Measurements from ENCODE around the gene TRAPPC3L. TPM values are rescaled to one million over a fixed set of nuclear protein-coding genes. Genes with fewer than 3 reads are reported as not detected.

Gene TRAPPC3L
- total and polyA plus RNA-seq, 2 of the 13 experiments (the other 11 are each of a cell fraction or from before 2014, with no cell fraction given) = not detected

GRCh38 chr6:116550796-116551195 is 5.3 kb upstream of the TRAPPC3L start (continued):
- no peak for TF ChIP-seq THAP7 (CRISPR knock-in tag; IDR thresholded peaks at IDR 0.05)
- TF ChIP-seq ARID2 (CRISPR knock-in tag; IDR thresholded peaks at IDR 0.05; ENCODE audit: borderline replicate concordance) = no peak
- no peak for TF ChIP-seq EED (CRISPR knock-in tag; IDR thresholded peaks at IDR 0.05)
- TF ChIP-seq RBM39 (IDR thresholded peaks at IDR 0.05; ENCODE audit: low read depth, low read length, poor library complexity, severe bottlenecking) = no peak
- TF ChIP-seq ZNF788 (CRISPR knock-in tag; IDR thresholded peaks at IDR 0.05; ENCODE audit: borderline replicate concordance) = peak; percentile 43; the same call in 1 of the 2 replicates
- no peak for TF ChIP-seq POLR2G (IDR thresholded peaks at IDR 0.05; ENCODE audit: low read depth, low read length)
- no peak for TF ChIP-seq KMT2A (CRISPR knock-in tag; IDR thresholded peaks at IDR 0.05)
- no peak for TF ChIP-seq PAX8 (CRISPR knock-in tag; IDR thresholded peaks at IDR 0.05; ENCODE audit: borderline replicate concordance)
- no peak for TF ChIP-seq ZNF558 (CRISPR knock-in tag; IDR thresholded peaks at IDR 0.05; ENCODE audit: borderline replicate concordance)
- TF ChIP-seq NFE2 (CRISPR knock-in tag; IDR thresholded peaks at IDR 0.05) = no peak
- TF ChIP-seq FOXJ3 (CRISPR knock-in tag; IDR thresholded peaks at IDR 0.05; ENCODE audit: borderline replicate concordance) = peak; percentile 50; the same call in 1 of the 2 replicates
- no peak for TF ChIP-seq ATM (IDR thresholded peaks at IDR 0.05; ENCODE audit: borderline replicate concordance)
- TF ChIP-seq ZNF121 (CRISPR knock-in tag; IDR thresholded peaks at IDR 0.05) = no peak
- no peak for TF ChIP-seq CHD2 (IDR thresholded peaks at IDR 0.05; ENCODE audit: low read depth, low read length)
- no peak for TF ChIP-seq NRL (CRISPR knock-in tag; IDR thresholded peaks at IDR 0.05; ENCODE audit: borderline replicate concordance)
- no peak for TF ChIP-seq ZNF574 (CRISPR knock-in tag; IDR thresholded peaks at IDR 0.05)
- TF ChIP-seq CEBPG (CRISPR knock-in tag; IDR thresholded peaks at IDR 0.05) = no peak
- TF ChIP-seq FOXC1 (CRISPR knock-in tag; IDR thresholded peaks at IDR 0.05; ENCODE audit: borderline replicate concordance) = no peak
- TF ChIP-seq KAT2B (IDR thresholded peaks at IDR 0.05; ENCODE audit: borderline replicate concordance, low read depth, low read length) = no peak
- no peak for TF ChIP-seq MXD3 (CRISPR knock-in tag; IDR thresholded peaks at IDR 0.05)
- TF ChIP-seq ZNF354B (CRISPR knock-in tag; IDR thresholded peaks at IDR 0.05) = no peak
- no peak for TF ChIP-seq TSC22D2 (CRISPR knock-in tag; IDR thresholded peaks at IDR 0.05; ENCODE audit: borderline replicate concordance)
- peak; percentile 63; the same call in 1 of the 2 replicates for TF ChIP-seq IKZF5 (CRISPR knock-in tag; IDR thresholded peaks at IDR 0.05)
- no peak for TF ChIP-seq IRF2 (CRISPR knock-in tag; IDR thresholded peaks at IDR 0.05)
- no peak for TF ChIP-seq ZNF362 (CRISPR knock-in tag; IDR thresholded peaks at IDR 0.05; ENCODE audit: borderline replicate concordance)

Data from HepG2 (cell line).